ENCODE data around the gene SLC22A23.

SLC22A23 gene

DNA sequence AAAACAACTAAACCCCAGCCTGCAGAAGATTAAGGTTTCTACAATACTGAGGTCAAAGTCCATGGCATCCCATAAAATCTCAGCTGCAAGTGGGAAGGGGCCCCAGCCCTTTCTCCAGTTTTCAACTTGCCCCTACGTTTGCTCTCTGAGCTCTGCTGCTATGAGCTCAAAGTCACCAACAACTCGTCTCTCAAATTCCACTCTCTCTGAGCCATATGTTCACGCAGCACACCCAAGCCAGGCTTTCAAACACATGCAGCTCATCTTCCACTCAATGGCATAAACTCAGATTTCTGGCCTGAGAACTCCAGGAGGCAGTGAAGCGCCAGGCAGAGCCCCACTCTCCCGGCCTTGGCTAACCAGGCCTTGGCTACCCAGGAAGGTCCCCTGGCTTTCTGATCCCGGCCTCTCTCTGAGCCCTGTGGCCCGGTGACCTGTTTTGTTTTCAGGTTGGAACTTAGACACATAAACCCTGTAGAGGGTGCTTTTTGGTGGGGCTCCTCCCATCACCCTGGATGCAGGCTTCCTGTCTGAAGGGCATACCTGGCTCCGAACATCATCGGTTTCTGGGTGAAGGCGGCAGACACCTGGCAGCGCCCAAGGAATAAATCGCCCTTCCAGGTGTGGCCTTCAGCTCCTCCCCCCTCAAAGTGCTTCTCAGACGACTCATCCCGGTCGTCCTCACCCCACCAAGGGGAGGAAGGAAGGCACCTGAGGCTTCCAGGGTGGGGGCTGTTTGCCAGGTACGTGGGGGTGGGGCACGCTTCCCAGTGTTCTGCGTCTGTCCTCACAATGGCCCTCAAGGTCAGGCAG, 12.4 kb downstream of the SLC22A23 start:
- H3K36me3 Mint-ChIP-seq (ENCODE audit: low read depth), result no peaks in the 10 kb centered on the region
- intact Hi-C loops (cut with micrococcal nuclease), result no loop called here
- H3K4me3 Mint-ChIP-seq, result no peak overlapping the region
- no peaks in the 10 kb centered on the region for H3K4me1 Mint-ChIP-seq (ENCODE audit: low read depth)
- no peak overlapping the region for H3K27ac Mint-ChIP-seq
- H3K27me3 Mint-ChIP-seq, result peaks cover 29% of the 10 kb centered on the region
- H3K9me3 Mint-ChIP-seq, result no peaks in the 10 kb centered on the region

GRCh38 chr6:3443221-3443515, 13.7 kb downstream of the SLC22A23 start:
- Mint-ChIP-seq H3K4me1 (ENCODE audit: low read depth) (no peaks in the 10 kb centered on the region), H3K36me3 (ENCODE audit: low read depth) (no peaks in the 10 kb centered on the region), H3K27me3 (peaks cover 24% of the 10 kb centered on the region), H3K9me3 (no peaks in the 10 kb centered on the region), H3K27ac (no peak overlapping the region), H3K4me3 (no peak overlapping the region)
- intact Hi-C loops (cut with micrococcal nuclease), result no loop called here

DNA sequence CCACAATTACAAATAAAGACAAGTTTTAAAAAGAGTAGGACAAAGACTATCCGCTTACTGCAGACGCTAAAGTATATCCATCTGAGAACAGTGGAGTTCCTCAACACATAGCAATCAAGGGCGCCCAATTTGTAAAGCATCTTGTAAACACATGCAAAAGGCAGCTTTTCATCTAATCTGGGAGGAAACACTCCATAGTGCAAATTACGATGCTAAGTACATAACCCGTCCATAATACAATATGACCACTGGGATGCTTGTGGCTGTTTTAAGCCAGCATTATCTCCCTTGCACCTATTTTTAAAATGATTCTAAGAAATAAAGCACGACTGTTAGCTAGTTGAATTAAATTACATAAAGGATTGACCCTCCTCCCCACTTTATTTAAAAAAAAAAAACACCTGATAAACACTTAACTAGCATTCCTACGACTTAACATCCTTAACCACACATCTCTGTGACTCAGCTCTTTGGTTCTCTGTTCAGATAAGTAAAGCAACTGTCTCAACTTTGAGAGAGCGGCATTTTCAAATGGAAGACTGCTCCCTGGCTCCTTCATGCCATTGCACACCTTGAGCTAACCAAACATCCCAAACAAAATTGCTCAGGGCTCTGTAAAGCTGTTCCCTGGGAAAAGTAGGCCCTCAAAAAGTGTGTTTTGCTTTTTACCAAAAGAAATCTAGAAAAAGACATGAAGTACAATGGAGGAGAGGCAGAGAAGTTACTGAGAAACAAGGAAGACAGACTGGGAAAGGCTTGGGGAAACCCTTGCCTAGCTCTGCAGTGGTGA, 14.2 kb downstream of the SLC22A23 start:
- H3K9me3 Mint-ChIP-seq, result no peaks in the 10 kb centered on the region
- no peak overlapping the region for H3K27ac Mint-ChIP-seq
- intact Hi-C loops (cut with micrococcal nuclease), result no loop called here
- no peak overlapping the region for H3K4me3 Mint-ChIP-seq
- no peaks in the 10 kb centered on the region for H3K36me3 Mint-ChIP-seq (ENCODE audit: low read depth)
- H3K4me1 Mint-ChIP-seq (ENCODE audit: low read depth), result no peaks in the 10 kb centered on the region
- H3K27me3 Mint-ChIP-seq, result peaks cover 25% of the 10 kb centered on the region

GRCh38 chr6:3440911-3441310, 15.9 kb downstream of the SLC22A23 start:
- H3K4me1 Mint-ChIP-seq (ENCODE audit: low read depth), result no peaks in the 10 kb centered on the region
- no peaks in the 10 kb centered on the region for H3K9me3 Mint-ChIP-seq
- H3K36me3 Mint-ChIP-seq (ENCODE audit: low read depth), result no peaks in the 10 kb centered on the region

GRCh38 chr6:3439961-3440360, 16.9 kb downstream of the SLC22A23 start:
- intact Hi-C loops (cut with micrococcal nuclease), result no loop called here
- Mint-ChIP-seq H3K9me3 (no peaks in the 10 kb centered on the region), H3K27me3 (peaks cover 23% of the 10 kb centered on the region), H3K36me3 (ENCODE audit: low read depth) (no peaks in the 10 kb centered on the region), H3K27ac (no peak overlapping the region), H3K4me3 (no peak overlapping the region), H3K4me1 (ENCODE audit: low read depth) (no peaks in the 10 kb centered on the region)

More at GRCh38 chr6:3440911-3441310, 15.9 kb downstream of the SLC22A23 start:
- Mint-ChIP-seq H3K27me3 (peaks cover 21% of the 10 kb centered on the region), H3K27ac (no peak overlapping the region), H3K4me3 (no peak overlapping the region)
- intact Hi-C loops (cut with micrococcal nuclease), result no loop called here

DNA sequence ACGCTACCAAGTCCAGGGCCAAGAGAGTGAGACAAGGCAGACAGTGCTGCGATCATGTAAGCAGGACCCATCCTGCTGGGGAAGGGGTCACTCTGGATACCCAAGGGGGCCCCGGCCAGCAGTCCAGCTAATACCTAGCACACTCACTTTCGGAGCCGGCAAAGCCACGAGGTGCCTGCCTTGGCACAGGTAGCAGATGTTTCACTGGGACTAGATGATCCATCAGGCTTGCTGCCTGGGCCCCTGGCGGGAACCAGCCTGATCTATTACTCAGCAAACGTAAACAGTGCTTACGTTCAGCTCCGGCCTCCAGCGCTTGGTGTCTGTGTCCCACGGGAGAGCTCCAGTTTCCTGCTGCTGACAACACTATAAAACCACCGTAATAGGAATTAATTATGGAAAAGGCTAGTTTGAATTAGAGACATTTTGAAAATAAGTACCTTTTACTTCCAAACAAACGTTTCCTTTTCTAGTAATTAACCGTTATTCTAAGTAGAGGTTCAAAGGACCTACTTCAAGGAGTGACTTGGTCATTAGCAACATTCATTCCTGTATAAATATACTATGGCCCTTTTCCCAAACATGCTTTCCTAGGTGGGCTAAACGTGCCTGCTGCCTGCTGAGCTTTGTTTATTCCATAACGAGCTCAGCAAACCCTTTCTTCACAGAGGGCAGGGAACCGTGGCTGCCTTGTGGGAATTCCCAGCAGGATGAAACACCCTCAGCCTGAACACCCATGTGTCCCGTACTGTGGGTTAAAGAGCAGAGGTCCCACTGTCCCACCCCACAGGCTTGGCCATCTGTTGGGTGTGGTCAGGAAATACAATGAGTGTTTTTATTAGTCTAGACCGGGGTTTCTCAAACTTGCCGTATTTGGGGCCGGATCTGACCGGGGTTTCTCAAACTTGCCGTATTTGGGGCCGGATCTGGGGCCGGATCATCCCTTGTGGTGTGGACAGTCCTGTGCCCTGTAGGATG, 18.4 kb downstream of the SLC22A23 start:
- no peak overlapping the region for H3K4me3 Mint-ChIP-seq
- peaks cover 18% of the 10 kb centered on the region for H3K27me3 Mint-ChIP-seq
- H3K27ac Mint-ChIP-seq, result no peak overlapping the region
- H3K36me3 Mint-ChIP-seq (ENCODE audit: low read depth), result no peaks in the 10 kb centered on the region
- no peaks in the 10 kb centered on the region for H3K4me1 Mint-ChIP-seq (ENCODE audit: low read depth)
- no peaks in the 10 kb centered on the region for H3K9me3 Mint-ChIP-seq
- intact Hi-C loops (cut with micrococcal nuclease), result no loop called here

DNA sequence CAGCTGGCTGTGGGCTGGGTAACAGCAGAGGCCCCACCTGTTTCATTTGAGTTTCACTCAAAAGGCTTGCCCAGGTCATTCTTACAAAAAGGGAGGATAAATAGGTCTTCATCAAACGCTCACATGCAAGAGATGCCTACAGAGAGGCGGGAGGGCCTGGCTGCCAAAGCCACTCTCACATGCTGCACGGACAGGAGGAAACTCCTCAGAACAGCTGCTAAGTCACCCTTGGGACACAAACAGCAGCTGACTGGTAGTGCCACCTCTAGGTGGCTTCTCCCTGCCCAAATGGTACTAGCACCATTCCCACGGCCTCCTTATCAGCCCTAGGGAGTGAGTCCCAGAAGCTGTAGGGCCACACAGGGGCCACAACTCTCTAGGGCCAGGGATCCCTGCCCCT, 23.8 kb downstream of the SLC22A23 start:
- Mint-ChIP-seq H3K27me3 (peaks cover 24% of the 10 kb centered on the region), H3K4me3 (no peak overlapping the region), H3K9me3 (no peaks in the 10 kb centered on the region), H3K36me3 (ENCODE audit: low read depth) (no peaks in the 10 kb centered on the region), H3K27ac (no peak overlapping the region), H3K4me1 (ENCODE audit: low read depth) (no peaks in the 10 kb centered on the region)
- intact Hi-C loops (cut with micrococcal nuclease), result no loop called here

DNA sequence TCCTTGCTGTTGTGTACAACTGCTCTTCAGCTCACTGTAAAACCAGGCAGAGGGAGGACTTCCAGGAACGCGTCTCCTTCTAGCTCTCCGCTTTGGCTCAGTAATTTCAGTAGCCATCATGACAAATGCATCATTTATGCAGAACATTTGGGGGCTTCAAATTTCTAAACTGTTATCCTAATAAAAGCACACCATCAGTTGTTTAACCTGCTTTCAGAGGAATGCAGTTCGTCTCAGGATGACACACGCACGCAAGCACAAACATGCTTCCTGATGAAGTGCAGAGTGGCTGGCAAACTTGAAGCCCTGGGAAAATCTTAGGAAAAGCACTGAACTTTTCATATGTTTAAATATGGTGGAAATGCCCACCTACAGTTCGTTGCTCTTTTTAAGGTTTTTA, 24.4 kb downstream of the SLC22A23 start:
- Mint-ChIP-seq H3K27ac (no peak overlapping the region), H3K27me3 (peaks cover 28% of the 10 kb centered on the region), H3K4me3 (no peak overlapping the region), H3K36me3 (ENCODE audit: low read depth) (no peaks in the 10 kb centered on the region), H3K4me1 (ENCODE audit: low read depth) (no peaks in the 10 kb centered on the region), H3K9me3 (no peaks in the 10 kb centered on the region)
- intact Hi-C loops (cut with micrococcal nuclease), result no loop called here

GRCh38 chr6:3431994-3432393, 24.9 kb downstream of the SLC22A23 start:
- no peaks in the 10 kb centered on the region for H3K4me1 Mint-ChIP-seq (ENCODE audit: low read depth)
- H3K27me3 Mint-ChIP-seq, result peaks cover 32% of the 10 kb centered on the region
- no peak overlapping the region for H3K27ac Mint-ChIP-seq
- intact Hi-C loops (cut with micrococcal nuclease), result no loop called here
- H3K9me3 Mint-ChIP-seq, result no peaks in the 10 kb centered on the region
- no peak overlapping the region for H3K4me3 Mint-ChIP-seq
- H3K36me3 Mint-ChIP-seq (ENCODE audit: low read depth), result no peaks in the 10 kb centered on the region

GRCh38 chr6:3429211-3429610, 27.6 kb downstream of the SLC22A23 start:
- H3K4me3 Mint-ChIP-seq, result no peak overlapping the region
- no peaks in the 10 kb centered on the region for H3K36me3 Mint-ChIP-seq (ENCODE audit: low read depth)
- no peak overlapping the region for H3K27ac Mint-ChIP-seq
- H3K27me3 Mint-ChIP-seq, result peaks cover 28% of the 10 kb centered on the region
- intact Hi-C loops (cut with micrococcal nuclease), result no loop called here
- H3K9me3 Mint-ChIP-seq, result no peaks in the 10 kb centered on the region
- H3K4me1 Mint-ChIP-seq (ENCODE audit: low read depth), result no peaks in the 10 kb centered on the region

DNA sequence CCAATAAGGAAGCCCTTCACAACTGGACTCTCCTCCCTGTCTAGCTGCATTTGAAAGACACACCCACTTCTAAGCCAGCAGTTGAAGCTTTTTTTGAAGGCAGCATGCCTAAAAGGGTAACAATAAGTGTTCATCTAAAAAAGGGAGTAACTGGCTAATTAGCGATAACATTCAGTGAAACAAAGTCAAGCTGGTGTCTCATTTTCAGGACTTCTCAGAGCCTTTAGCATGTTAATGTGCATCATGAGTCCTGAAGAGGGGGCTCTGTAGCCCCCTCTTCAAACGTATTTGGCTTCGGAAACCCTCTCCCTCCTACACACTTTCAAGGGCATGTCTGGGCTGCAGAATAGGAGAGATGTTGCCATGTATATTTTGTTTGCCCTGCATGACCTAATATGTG, 28.1 kb downstream of the SLC22A23 start:
- Mint-ChIP-seq H3K9me3 (no peaks in the 10 kb centered on the region), H3K4me1 (ENCODE audit: low read depth) (no peaks in the 10 kb centered on the region), H3K36me3 (ENCODE audit: low read depth) (no peaks in the 10 kb centered on the region), H3K4me3 (no peak overlapping the region), H3K27ac (no peak overlapping the region), H3K27me3 (peaks cover 32% of the 10 kb centered on the region)
- intact Hi-C loops (cut with micrococcal nuclease), result no loop called here

GRCh38 chr6:3428247-3428646, 28.6 kb downstream of the SLC22A23 start:
- Mint-ChIP-seq H3K4me3 (no peak overlapping the region), H3K9me3 (no peaks in the 10 kb centered on the region), H3K27ac (no peak overlapping the region), H3K4me1 (ENCODE audit: low read depth) (no peaks in the 10 kb centered on the region), H3K36me3 (ENCODE audit: low read depth) (no peaks in the 10 kb centered on the region), H3K27me3 (peaks cover 36% of the 10 kb centered on the region)
- intact Hi-C loops (cut with micrococcal nuclease), result no loop called here

GRCh38 chr6:3427687-3428085, 29.2 kb downstream of the SLC22A23 start:
- intact Hi-C loops (cut with micrococcal nuclease), result no loop called here
- Mint-ChIP-seq H3K36me3 (ENCODE audit: low read depth) (no peaks in the 10 kb centered on the region), H3K4me1 (ENCODE audit: low read depth) (no peaks in the 10 kb centered on the region), H3K4me3 (no peak overlapping the region), H3K27ac (no peak overlapping the region), H3K9me3 (no peaks in the 10 kb centered on the region), H3K27me3 (peaks cover 38% of the 10 kb centered on the region)
